HepG2 (cell line): ENCODE data around the gene SPHK1. TPM values are rescaled to one million over a fixed set of nuclear protein-coding genes. Genes with fewer than 3 reads are reported as not detected.

Source experiments
- CERS6 ChIP-seq: sonication (generic); formaldehyde crosslinking; IDR thresholded peaks from 2 replicates; pipeline ENCODE4 v1.5.0; 2020; ENCODE audit warnings: missing genetic modification reagents
- JARID2 ChIP-seq: sonication (generic); formaldehyde crosslinking; IDR thresholded peaks from 2 replicates; pipeline ENCODE4 v1.8.1; 2023; ENCODE audit warnings: missing genetic modification reagents, inconsistent platforms; ENCODE audit not compliant: insufficient replicate concordance
- KDM5B ChIP-seq: sonication (generic); formaldehyde crosslinking; IDR thresholded peaks from 2 replicates; pipeline ENCODE4 v1.4.0; 2020; ENCODE audit warnings: missing genetic modification reagents, mild to moderate bottlenecking, borderline replicate concordance
- MLXIP ChIP-seq: sonication (generic); formaldehyde crosslinking; IDR thresholded peaks from 2 replicates; pipeline ENCODE4 v1.9.0; 2021; ENCODE audit warnings: missing genetic modification reagents, borderline replicate concordance
- MTERF4 ChIP-seq: sonication (generic); formaldehyde crosslinking; IDR thresholded peaks from 2 replicates; pipeline ENCODE4 v1.8.0; 2023; ENCODE audit warnings: mild to moderate bottlenecking, missing genetic modification reagents
- TBP ChIP-seq: sonication (generic); formaldehyde crosslinking; IDR thresholded peaks from 2 replicates; pipeline ENCODE4 v1.5.0; 2020; ENCODE audit warnings: missing genetic modification reagents
- TFDP2 ChIP-seq: sonication (generic); formaldehyde crosslinking; IDR thresholded peaks from 2 replicates; pipeline ENCODE4 v1.4.0; 2020; ENCODE audit warnings: missing genetic modification reagents
- ZMAT3 ChIP-seq: sonication (generic); formaldehyde crosslinking; conservative IDR thresholded peaks from 2 replicates; pipeline ENCODE4 v1.7.0; 2021; ENCODE audit warnings: missing genetic modification reagents
- ZNF362 ChIP-seq: sonication (generic); formaldehyde crosslinking; IDR thresholded peaks from 2 replicates; pipeline ENCODE4 v1.4.0; 2020; ENCODE audit warnings: missing genetic modification reagents, mild to moderate bottlenecking, borderline replicate concordance
- ZNF510 ChIP-seq: sonication (generic); formaldehyde crosslinking; IDR thresholded peaks from 2 replicates; pipeline ENCODE4 v1.4.0; 2020; ENCODE audit warnings: low read depth, mild to moderate bottlenecking, missing genetic modification reagents
- ZNF704 ChIP-seq: sonication (generic); formaldehyde crosslinking; IDR thresholded peaks from 2 replicates; pipeline ENCODE4 v1.8.1; 2023; ENCODE audit warnings: mild to moderate bottlenecking, inconsistent platforms, moderate library complexity, missing genetic modification reagents, borderline replicate concordance
- ZNF709 ChIP-seq: sonication (generic); formaldehyde crosslinking; IDR thresholded peaks from 2 replicates; pipeline ENCODE4 v1.5.0; 2020; ENCODE audit warnings: mild to moderate bottlenecking, missing genetic modification reagents
- ZNF790 ChIP-seq: sonication (generic); formaldehyde crosslinking; IDR thresholded peaks from 2 replicates; pipeline ENCODE4 v1.8.0; 2022; ENCODE audit warnings: missing genetic modification reagents, mild to moderate bottlenecking, borderline replicate concordance
- polyA plus RNA-seq, 8 experiments: library from polyadenylated mRNA; depleted of rRNA in 3 of 8; stranded (reverse) in 7 of 8; unstranded in 1 of 8; fragments of >200 nt; fragmentation: Illumina TruSeq in 4 of 8; extraction: Trizol in 4 of 8; gene quantifications; 2 replicates each; pipeline versions ENCODE4 v1.2.1 to v1.2.3, GENCODE V29; 2011 to 2016; ENCODE audit warnings: low read depth in 4 of 8, missing spikeins in 1 of 8, mixed read lengths in 1 of 8; ENCODE audit not compliant: insufficient read depth in 1 of 8
- total RNA-seq, 5 experiments: library from RNA; depleted of rRNA; stranded (reverse); fragments of >200 nt; fragmentation: Illumina TruSeq; extraction: Trizol; gene quantifications; 2 replicates each; pipeline ENCODE4 v1.2.3, GENCODE V29; 2016; ENCODE audit warnings: low read depth in 1 of 5

Gene SPHK1
- total and polyA plus RNA-seq, 2 of the 13 experiments (the other 11 are each of a cell fraction or from before 2014, with no cell fraction given), result 129 to 160 TPM

GRCh38 chr17:76385892-76386786, 1.7 kb downstream of the SPHK1 start (continued):
- TF ChIP-seq TFDP2 (peak; percentile 96), ZNF790 (CRISPR knock-in tag) (peak; percentile 99; the same call in 1 of the 2 replicates), TBP (no peak; the same call in 1 of the 2 replicates), ZNF510 (CRISPR knock-in tag) (peak; percentile 95), JARID2 (CRISPR knock-in tag) (peak; percentile 85), ZMAT3 (CRISPR knock-in tag) (peak; percentile 99), ZNF704 (CRISPR knock-in tag) (peak; percentile 100), MLXIP (peak; percentile 97), ZNF362 (peak; percentile 65), KDM5B (CRISPR knock-in tag) (peak; percentile 98), CERS6 (CRISPR knock-in tag) (peak; percentile 99), ZNF709 (peak; percentile 97), MTERF4 (CRISPR knock-in tag) (peak; percentile 94)
